ENCODE data around the gene CABLES1. TPM values are rescaled to one million over a fixed set of nuclear protein-coding genes. Genes with fewer than 3 reads are reported as not detected.

Gene CABLES1
- polyA plus RNA-seq, 1 donor (not counting 4 experiments of a cell fraction or from before 2014, with no cell fraction given), result 1.00 TPM

DNA sequence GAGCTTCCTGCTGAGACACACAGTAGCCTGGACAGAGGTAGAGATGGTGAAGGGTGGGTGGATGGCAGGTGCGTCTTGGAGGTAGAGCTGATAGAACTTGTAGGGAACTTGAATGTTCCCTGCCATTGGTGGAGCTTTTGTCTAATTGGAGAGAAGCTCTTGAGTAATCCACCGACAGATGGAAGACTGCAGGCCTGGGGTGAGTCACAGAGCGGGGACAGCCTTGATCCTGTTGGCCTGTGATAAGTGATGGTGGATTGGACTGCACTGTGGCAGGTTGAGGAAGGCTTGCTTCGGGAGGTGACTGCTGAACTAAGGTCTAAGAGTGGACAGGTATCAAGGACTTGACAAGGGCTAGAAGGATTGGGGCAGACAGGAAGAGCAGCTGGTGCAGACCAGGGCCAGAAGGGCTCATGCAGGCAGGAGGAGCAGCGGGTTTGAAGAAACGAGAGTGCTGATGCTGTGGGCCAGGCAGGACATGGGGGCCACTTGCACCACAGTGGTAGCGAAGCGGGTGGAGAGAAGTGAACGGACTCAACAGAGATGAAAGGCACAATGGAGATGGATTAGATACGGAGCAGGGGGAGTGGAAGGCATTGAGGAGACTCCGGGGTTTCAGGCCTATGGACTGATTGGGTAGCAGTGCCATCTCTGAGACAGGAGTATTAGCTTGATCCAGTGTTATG is 16.3 kb downstream of the CABLES1 start:
- no peak overlapping the region for H3K9ac ChIP-seq (ENCODE audit: control insufficient read depth, extremely low read depth, insufficient read depth, low read length)
- no peaks in the 10 kb centered on the region for H3K36me3 ChIP-seq (ENCODE audit: control insufficient read depth in 2 of 2, extremely low read depth in 1 of 2, insufficient read depth in 2 of 2, low read length in 2 of 2)
- H3K9me1 ChIP-seq (ENCODE audit: control insufficient read depth, extremely low read depth, insufficient read depth, low read length), result no peaks in the 10 kb centered on the region
- dilution Hi-C loops (cut with MboI; ENCODE audit: extremely low pct_ligation_motif_present, low sequenced_read_pairs), result no loop called here
- peaks cover 7% of the 10 kb centered on the region for H3K4me1 ChIP-seq (ENCODE audit: control insufficient read depth, extremely low read depth, insufficient read depth, low read length)
- FAIRE-seq (no peak), DNase-seq (ENCODE audit: low read depth, low spot score) (no peak)
- no peaks in the 10 kb centered on the region for H4K20me1 ChIP-seq (ENCODE audit: control insufficient read depth, extremely low read depth, insufficient read depth, low read length)
- TF ChIP-seq, protein P1, sequence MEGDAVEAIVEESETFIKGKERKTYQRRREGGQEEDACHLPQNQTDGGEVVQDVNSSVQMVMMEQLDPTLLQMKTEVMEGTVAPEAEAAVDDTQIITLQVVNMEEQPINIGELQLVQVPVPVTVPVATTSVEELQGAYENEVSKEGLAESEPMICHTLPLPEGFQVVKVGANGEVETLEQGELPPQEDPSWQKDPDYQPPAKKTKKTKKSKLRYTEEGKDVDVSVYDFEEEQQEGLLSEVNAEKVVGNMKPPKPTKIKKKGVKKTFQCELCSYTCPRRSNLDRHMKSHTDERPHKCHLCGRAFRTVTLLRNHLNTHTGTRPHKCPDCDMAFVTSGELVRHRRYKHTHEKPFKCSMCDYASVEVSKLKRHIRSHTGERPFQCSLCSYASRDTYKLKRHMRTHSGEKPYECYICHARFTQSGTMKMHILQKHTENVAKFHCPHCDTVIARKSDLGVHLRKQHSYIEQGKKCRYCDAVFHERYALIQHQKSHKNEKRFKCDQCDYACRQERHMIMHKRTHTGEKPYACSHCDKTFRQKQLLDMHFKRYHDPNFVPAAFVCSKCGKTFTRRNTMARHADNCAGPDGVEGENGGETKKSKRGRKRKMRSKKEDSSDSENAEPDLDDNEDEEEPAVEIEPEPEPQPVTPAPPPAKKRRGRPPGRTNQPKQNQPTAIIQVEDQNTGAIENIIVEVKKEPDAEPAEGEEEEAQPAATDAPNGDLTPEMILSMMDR (optimal IDR thresholded peaks at IDR 0.05 in 1 of 3, IDR thresholded peaks at IDR 0.05 in 1 of 3, conservative IDR thresholded peaks at IDR 0.05 in 1 of 3; ENCODE audit: extremely low read depth in 1 of 3, insufficient read depth in 2 of 3, low read length in 3 of 3), result no peak
- no peak for TF ChIP-seq EZH2 (IDR thresholded peaks at IDR 0.05; ENCODE audit: low read length)
- H3K27me3 ChIP-seq (ENCODE audit: control insufficient read depth, extremely low read depth, insufficient read depth, low read length), result no peaks in the 10 kb centered on the region
- no peaks in the 10 kb centered on the region for H3K9me3 ChIP-seq (ENCODE audit: control insufficient read depth, low read depth, low read length)
- no peak overlapping the region for H3K4me3 ChIP-seq (ENCODE audit: control insufficient read depth in 2 of 3, extremely low read depth in 1 of 3, insufficient read depth in 2 of 3, low read depth in 1 of 3, low read length in 3 of 3)
- H3K79me2 ChIP-seq (ENCODE audit: control insufficient read depth, insufficient read depth, low read length), result no peaks in the 10 kb centered on the region
- H2AFZ ChIP-seq (ENCODE audit: control insufficient read depth, low read length), result no peak overlapping the region
- H3K4me2 ChIP-seq (ENCODE audit: control insufficient read depth, extremely low read depth, insufficient read depth, low read depth, low read length), result no peak overlapping the region
- H3K27ac ChIP-seq (ENCODE audit: control insufficient read depth, insufficient read depth, low read length), result no peak overlapping the region

DNA sequence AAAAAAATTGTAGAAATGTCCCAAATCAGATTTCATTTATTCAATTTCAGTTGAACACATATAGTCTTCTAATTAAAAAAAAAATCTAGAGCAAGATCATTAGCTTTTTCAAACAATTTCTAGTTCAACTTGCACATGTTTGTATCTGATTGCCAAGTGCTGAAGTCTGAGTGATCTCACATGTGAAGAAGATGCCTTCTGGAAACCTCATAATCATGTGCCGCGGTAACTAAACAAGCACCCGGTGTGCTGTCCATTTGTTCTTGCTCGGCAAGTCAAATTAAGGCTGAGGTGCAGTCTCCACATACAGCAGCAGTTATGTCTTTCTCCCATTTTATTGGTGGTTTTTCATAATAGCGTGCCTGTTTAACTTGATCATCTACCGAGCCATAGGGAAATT is 18.7 kb downstream of the CABLES1 start:
- no peak for FAIRE-seq
- H3K4me3 ChIP-seq (ENCODE audit: control insufficient read depth in 2 of 3, extremely low read depth in 1 of 3, insufficient read depth in 2 of 3, low read depth in 1 of 3, low read length in 3 of 3), result no peak overlapping the region
- no peak overlapping the region for H2AFZ ChIP-seq (ENCODE audit: control insufficient read depth, low read length)
- no peaks in the 10 kb centered on the region for H3K27me3 ChIP-seq (ENCODE audit: control insufficient read depth, extremely low read depth, insufficient read depth, low read length)
- H4K20me1 ChIP-seq (ENCODE audit: control insufficient read depth, extremely low read depth, insufficient read depth, low read length), result no peaks in the 10 kb centered on the region
- H3K9me1 ChIP-seq (ENCODE audit: control insufficient read depth, extremely low read depth, insufficient read depth, low read length), result no peaks in the 10 kb centered on the region
- no peak for TF ChIP-seq EZH2 (IDR thresholded peaks at IDR 0.05; ENCODE audit: low read length)
- TF ChIP-seq, protein P1 (optimal IDR thresholded peaks at IDR 0.05 in 1 of 3, IDR thresholded peaks at IDR 0.05 in 1 of 3, conservative IDR thresholded peaks at IDR 0.05 in 1 of 3; ENCODE audit: extremely low read depth in 1 of 3, insufficient read depth in 2 of 3, low read length in 3 of 3), result no peak
- no peaks in the 10 kb centered on the region for H3K9me3 ChIP-seq (ENCODE audit: control insufficient read depth, low read depth, low read length)
- peaks cover 7% of the 10 kb centered on the region for H3K4me1 ChIP-seq (ENCODE audit: control insufficient read depth, extremely low read depth, insufficient read depth, low read length)
- dilution Hi-C loops (cut with MboI; ENCODE audit: extremely low pct_ligation_motif_present, low sequenced_read_pairs), result no loop called here
- H3K9ac ChIP-seq (ENCODE audit: control insufficient read depth, extremely low read depth, insufficient read depth, low read length), result no peak overlapping the region
- H3K36me3 ChIP-seq (ENCODE audit: control insufficient read depth in 2 of 2, extremely low read depth in 1 of 2, insufficient read depth in 2 of 2, low read length in 2 of 2), result no peaks in the 10 kb centered on the region
- H3K79me2 ChIP-seq (ENCODE audit: control insufficient read depth, insufficient read depth, low read length), result no peaks in the 10 kb centered on the region
- no peak overlapping the region for H3K4me2 ChIP-seq (ENCODE audit: control insufficient read depth, extremely low read depth, insufficient read depth, low read depth, low read length)
- no peak overlapping the region for H3K27ac ChIP-seq (ENCODE audit: control insufficient read depth, insufficient read depth, low read length)
- no peak for DNase-seq (ENCODE audit: low read depth, low spot score)

Data from keratinocyte (primary cell).